SK-N-SH treated with all-trans-retinoic acid at 6 μM for 48 hours (cell line): ENCODE data around the gene SOD2.
"Not testable (repeated sequence)": the region's sequence is repeated elsewhere in the genome, so short reads cannot be mapped to it uniquely, and the experiment has no call there.

ENCODE experiments used
- ATAC-seq: fragments of 200-7000 bp; cut with Tn5 transposase; 3 replicates; pipeline ENCODE4 v1.9.1; 2020; ENCODE audit warnings: mild to moderate bottlenecking, moderate library complexity
- ARNTL ChIP-seq: fragments of 450-650 bp; formaldehyde crosslinking; IDR thresholded peaks from 2 replicates; pipeline ENCODE4 v1.5.0; 2020; ENCODE audit warnings: low read depth, mild to moderate bottlenecking, moderate library complexity, borderline replicate concordance
- BACH2 ChIP-seq: fragments of 250-450 bp; sonication (Bioruptor Pico); IDR thresholded peaks from 2 replicates; pipeline ENCODE4 v1.9.0; 2021; ENCODE audit warnings: mild to moderate bottlenecking, borderline replicate concordance
- CREB5 ChIP-seq: fragments of 250-450 bp; sonication (Bioruptor Pico); IDR thresholded peaks from 2 replicates; pipeline ENCODE4 v1.5.1; 2020; ENCODE audit warnings: low read depth, mild to moderate bottlenecking, moderate library complexity
- CSDC2 ChIP-seq: fragments of 250-450 bp; sonication (Bioruptor Pico); IDR thresholded peaks from 2 replicates; pipeline ENCODE4 v1.5.0; 2020; ENCODE audit warnings: mild to moderate bottlenecking, moderate library complexity
- CSRNP3 ChIP-seq: fragments of 250-450 bp; sonication (Bioruptor Pico); IDR thresholded peaks from 2 replicates; pipeline ENCODE4 v1.5.1; 2021; ENCODE audit warnings: mild to moderate bottlenecking, moderate library complexity
- ESRRG ChIP-seq: fragments of 250-450 bp; sonication (Bioruptor Pico); IDR thresholded peaks from 2 replicates; pipeline ENCODE4 v1.6.1; 2021; ENCODE audit warnings: mild to moderate bottlenecking
- GLIS3 ChIP-seq: fragments of 250-450 bp; sonication (Bioruptor Pico); IDR thresholded peaks from 2 replicates; pipeline ENCODE4 v1.5.0; 2020; ENCODE audit warnings: mild to moderate bottlenecking, moderate library complexity
- ISL1 ChIP-seq: fragments of 250-450 bp; sonication (Bioruptor Pico); IDR thresholded peaks from 2 replicates; pipeline ENCODE4 v2.1.2; 2022; ENCODE audit warnings: mild to moderate bottlenecking, moderate library complexity
- OSR1 ChIP-seq: fragments of 250-450 bp; sonication (Bioruptor Pico); IDR thresholded peaks from 2 replicates; pipeline ENCODE4 v1.8.0; 2022; ENCODE audit warnings: moderate library complexity, mild to moderate bottlenecking, inconsistent platforms
- PATZ1 ChIP-seq: fragments of 250-450 bp; sonication (Bioruptor Pico); IDR thresholded peaks from 2 replicates; pipeline ENCODE4 v1.8.0; 2020; ENCODE audit warnings: mild to moderate bottlenecking, moderate library complexity, borderline replicate concordance
- POU6F1 ChIP-seq: fragments of 250-450 bp; sonication (Bioruptor Pico); IDR thresholded peaks from 2 replicates; pipeline ENCODE4 v1.8.0; 2021; ENCODE audit warnings: low read depth, mild to moderate bottlenecking, moderate library complexity, borderline replicate concordance
- PPARA ChIP-seq: fragments of 250-450 bp; sonication (Bioruptor Pico); IDR thresholded peaks from 2 replicates; pipeline ENCODE4 v1.5.0; 2020; ENCODE audit warnings: mild to moderate bottlenecking, borderline replicate concordance
- RARB ChIP-seq: fragments of 250-450 bp; sonication (Bioruptor Pico); IDR thresholded peaks from 2 replicates; pipeline ENCODE4 v1.8.0; 2021; ENCODE audit warnings: mild to moderate bottlenecking, moderate library complexity
- SNAI2 ChIP-seq: fragments of 250-450 bp; sonication (Bioruptor Pico); IDR thresholded peaks from 2 replicates; pipeline ENCODE4 v1.5.0; 2020; ENCODE audit warnings: mild to moderate bottlenecking, moderate library complexity
- TCF4 ChIP-seq: fragments of 250-450 bp; sonication (Bioruptor Pico); IDR thresholded peaks from 2 replicates; pipeline ENCODE4 v1.8.0; 2021; ENCODE audit warnings: mild to moderate bottlenecking, moderate library complexity, borderline replicate concordance
- TOX ChIP-seq: fragments of 250-450 bp; sonication (Bioruptor Pico); IDR thresholded peaks from 2 replicates; pipeline ENCODE4 v1.8.0; 2021; ENCODE audit warnings: mild to moderate bottlenecking, moderate library complexity, borderline replicate concordance
- TSHZ2 ChIP-seq: fragments of 250-450 bp; sonication (Bioruptor Pico); IDR thresholded peaks from 2 replicates; pipeline ENCODE4 v1.5.0; 2020; ENCODE audit warnings: mild to moderate bottlenecking, moderate library complexity
- ZFP3 ChIP-seq: fragments of 250-450 bp; sonication (Bioruptor Pico); IDR thresholded peaks from 2 replicates; pipeline ENCODE4 v1.5.0; 2020; ENCODE audit warnings: mild to moderate bottlenecking, moderate library complexity
- ZFP30 ChIP-seq: fragments of 450-650 bp; formaldehyde crosslinking; IDR thresholded peaks from 2 replicates; pipeline ENCODE4 v1.5.0; 2022; ENCODE audit warnings: mild to moderate bottlenecking, moderate library complexity
- ZNF565 ChIP-seq: fragments of 450-650 bp; formaldehyde crosslinking; conservative IDR thresholded peaks from 2 replicates; pipeline ENCODE4 v1.5.0; 2020; ENCODE audit warnings: low read depth, mild to moderate bottlenecking, moderate library complexity
- ZNF70 ChIP-seq: fragments of 450-650 bp; formaldehyde crosslinking; IDR thresholded peaks from 2 replicates; pipeline ENCODE4 v1.5.0; 2020; ENCODE audit warnings: mild to moderate bottlenecking, moderate library complexity
- ZNF8 ChIP-seq: fragments of 450-650 bp; formaldehyde crosslinking; IDR thresholded peaks from 2 replicates; pipeline ENCODE4 v1.5.0; 2020; ENCODE audit warnings: mild to moderate bottlenecking, moderate library complexity

The SOD2 gene

GRCh38 chr6:159722655-159723054 is 29.6 kb upstream of the SOD2 start:
- no peak for TF ChIP-seq ZNF70 (CRISPR knock-in tag)
- no peak for TF ChIP-seq OSR1
- TF ChIP-seq GLIS3 (CRISPR knock-in tag): no peak
- TF ChIP-seq ISL1 (CRISPR knock-in tag): no peak
- TF ChIP-seq POU6F1 (CRISPR knock-in tag): no peak

GRCh38 chr6:159721981-159722380 is 28.9 kb upstream of the SOD2 start:
- ATAC-seq: not testable (repeated sequence)

More at GRCh38 chr6:159722655-159723054, 29.6 kb upstream of the SOD2 start:
- ATAC-seq: no peak

- TF ChIP-seq CSDC2 (no peak), ZNF8 (CRISPR knock-in tag) (no peak), TCF4 (CRISPR knock-in tag) (no peak), BACH2 (no peak), ZNF565 (CRISPR knock-in tag) (no peak), SNAI2 (CRISPR knock-in tag) (no peak), ZNF70 (CRISPR knock-in tag) (no peak), ZFP30 (CRISPR knock-in tag) (no peak), TSHZ2 (CRISPR knock-in tag) (no peak), GLIS3 (CRISPR knock-in tag) (no peak), ESRRG (no peak), ARNTL (no peak), TOX (no peak), PPARA (CRISPR knock-in tag) (no peak)
- ATAC-seq: peak; percentile 40; the same call in 2 of the 3 replicates
Measured at GRCh38 chr6:159720708-159721107, 27.7 kb upstream of the SOD2 start.

- TF ChIP-seq ESRRG (no peak), ZFP3 (CRISPR knock-in tag) (no peak), CSDC2 (no peak), POU6F1 (CRISPR knock-in tag) (no peak), TOX (no peak), ZNF565 (CRISPR knock-in tag) (no peak), ARNTL (no peak), OSR1 (no peak), ZNF8 (CRISPR knock-in tag) (no peak), PPARA (CRISPR knock-in tag) (no peak), RARB (CRISPR knock-in tag) (no peak), CSRNP3 (no peak), GLIS3 (CRISPR knock-in tag) (no peak), PATZ1 (no peak), CREB5 (CRISPR knock-in tag) (no peak), TCF4 (CRISPR knock-in tag) (no peak)
- no peak for ATAC-seq
Measured at GRCh38 chr6:159719287-159719686, 26.2 kb upstream of the SOD2 start.
